Activated CD4-positive, CD25-positive, alpha-beta regulatory T cell treated with anti-CD3 and anti-CD28 coated beads, Interleukin-2, amount 50 U/mL, for 24 hours (primary cell): ENCODE measurements around the gene SPHK1.

Experiments
- ATAC-seq, 2 donors: fragments of 150-1000 bp; cut with Tn5 transposase; one replicate each; pipeline ENCODE4 v1.10.0; 2021; ENCODE audit warnings: mild to moderate bottlenecking in 1 of 2, moderate library complexity in 1 of 2

Gene SPHK1

GRCh38 chr17:76384987-76385891 is 830 bp downstream of the SPHK1 start:
- no peak for ATAC-seq

GRCh38 chr17:76385892-76386786 is 1.7 kb downstream of the SPHK1 start:
- peak; percentile 31 to 36 for ATAC-seq

- no peak for ATAC-seq
These were observed 2.8 kb downstream of the SPHK1 start for GRCh38 chr17:76386966-76387765.

GRCh38 chr17:76388966-76389888 is 4.8 kb downstream of the SPHK1 start:
- no peak for ATAC-seq

GRCh38 chr17:76390003-76390421 is 5.6 kb downstream of the SPHK1 start:
- ATAC-seq: no peak

- no peak for ATAC-seq
These were observed 6.8 kb downstream of the SPHK1 start for GRCh38 chr17:76391200-76391715.

GRCh38 chr17:76394166-76394565 is 9.8 kb downstream of the SPHK1 start:
- ATAC-seq: no peak

- ATAC-seq: no peak
These were observed 11.6 kb downstream of the SPHK1 start for GRCh38 chr17:76395980-76396379.

- no peak for ATAC-seq
These were observed 12.8 kb downstream of the SPHK1 start for GRCh38 chr17:76397184-76397583.

GRCh38 chr17:76397687-76398522 is 13.5 kb downstream of the SPHK1 start:
- peak; percentile 80 to 88 for ATAC-seq

GRCh38 chr17:76398523-76399174 is 14.2 kb downstream of the SPHK1 start:
- peak in 1 of 2 donors; percentile 19 for ATAC-seq

GRCh38 chr17:76399175-76400172 is 15.1 kb downstream of the SPHK1 start:
- ATAC-seq: no peak

GRCh38 chr17:76402711-76403110 is 18.3 kb downstream of the SPHK1 start:
- ATAC-seq: no peak

- ATAC-seq: no peak
These were observed 19.8 kb downstream of the SPHK1 start for GRCh38 chr17:76404256-76404655.

GRCh38 chr17:76404976-76405563 is 20.7 kb downstream of the SPHK1 start:
- no peak for ATAC-seq

GRCh38 chr17:76405607-76405966 is 21.2 kb downstream of the SPHK1 start:
- ATAC-seq: no peak

- ATAC-seq: no peak
These were observed 21.7 kb downstream of the SPHK1 start for GRCh38 chr17:76405967-76406647.
